SU-DHL-6 (cell line): ENCODE data around the gene DLG2.

Experiments
- H2AFZ ChIP-seq: fragments of 200-600 bp; sonication (generic); 2 replicates; pipeline ENCODE4 v1.6.1; 2014; ENCODE audit warnings: low read depth, mild to moderate bottlenecking, moderate library complexity, mixed read lengths, antibody characterized with exemption, low read length; ENCODE audit not compliant: severe bottlenecking
- H3F3A ChIP-seq: fragments of 200-600 bp; shearing (Covaris generic); 2 replicates; pipeline ENCODE4 v1.6.0; 2016; ENCODE audit warnings: antibody characterized with exemption, mild to moderate bottlenecking; ENCODE audit not compliant: insufficient read depth
- H3K27ac ChIP-seq: fragments of 200-600 bp; sonication (generic); 2 replicates; pipeline ENCODE4 v1.5.1; 2016; ENCODE audit warnings: low read depth, mild to moderate bottlenecking, low read length, moderate library complexity, mixed read lengths
- H3K27me3 ChIP-seq: fragments of 200-600 bp; sonication (generic), shearing (Covaris generic); 2 replicates; pipeline ENCODE4 v1.6.0; 2014; ENCODE audit warnings: mild to moderate bottlenecking, low read length
- H3K36me3 ChIP-seq: fragments of 200-600 bp; sonication (generic); 2 replicates; pipeline ENCODE4 v1.6.1; 2014; ENCODE audit warnings: mild to moderate bottlenecking, low read length, mixed read lengths
- H3K4me2 ChIP-seq: fragments of 300-600, 200-600 bp; shearing (Covaris generic), sonication (generic); 2 replicates; pipeline ENCODE4 v1.6.0; 2014; ENCODE audit warnings: low read length, low read depth, mild to moderate bottlenecking; ENCODE audit not compliant: poor library complexity, severe bottlenecking
- H3K4me3 ChIP-seq: fragments of 200-600 bp; sonication (generic); 2 replicates; pipeline ENCODE4 v1.5.1; 2014; ENCODE audit warnings: antibody characterized with exemption, low read length, mild to moderate bottlenecking, mixed read lengths; ENCODE audit not compliant: insufficient read depth, poor library complexity, severe bottlenecking
- H3K79me2 ChIP-seq: fragments of 200-600 bp; sonication (generic); 2 replicates; pipeline ENCODE4 v1.6.1; 2014; ENCODE audit warnings: mild to moderate bottlenecking, low read length, moderate library complexity; ENCODE audit not compliant: insufficient read depth
- H3K9ac ChIP-seq: fragments of 200-600 bp; sonication (generic); 2 replicates; pipeline ENCODE4 v1.7.0; 2014; ENCODE audit warnings: mild to moderate bottlenecking, low read length
- H3K9me2 ChIP-seq: fragments of 200-600 bp; sonication (generic); replicated peaks from 2 replicates; pipeline ENCODE4 v1.6.1; 2014; ENCODE audit warnings: low read length; ENCODE audit not compliant: insufficient read depth
- H3K9me3 ChIP-seq: fragments of 200-600 bp; sonication (generic); 2 replicates; pipeline ENCODE4 v1.6.1; 2014; ENCODE audit warnings: low read length, mixed read lengths; ENCODE audit not compliant: insufficient read depth
- H4K20me1 ChIP-seq: fragments of 200-600 bp; sonication (generic); 2 replicates; pipeline ENCODE4 v1.6.1; 2014; ENCODE audit warnings: low read depth, mild to moderate bottlenecking, antibody characterized with exemption, low read length, moderate library complexity, mixed read lengths
- EZH2phosphoT487 ChIP-seq: fragments of 200-600 bp; sonication (generic), shearing (Covaris generic); conservative IDR thresholded peaks from 2 replicates; pipeline ENCODE4 v1.6.1; 2018; ENCODE audit warnings: mild to moderate bottlenecking, antibody characterized with exemption, low read length, moderate library complexity, mixed read lengths
- TF ChIP-seq, protein P1 (sequence below): fragments of 200-600 bp; sonication (generic); IDR thresholded peaks from one replicate; pipeline ENCODE4 v1.5.1; 2017; ENCODE audit warnings: antibody characterized with exemption, mild to moderate bottlenecking, low read length, moderate library complexity; ENCODE audit not compliant: insufficient read depth, poor library complexity, severe bottlenecking

DLG2 gene

DNA sequence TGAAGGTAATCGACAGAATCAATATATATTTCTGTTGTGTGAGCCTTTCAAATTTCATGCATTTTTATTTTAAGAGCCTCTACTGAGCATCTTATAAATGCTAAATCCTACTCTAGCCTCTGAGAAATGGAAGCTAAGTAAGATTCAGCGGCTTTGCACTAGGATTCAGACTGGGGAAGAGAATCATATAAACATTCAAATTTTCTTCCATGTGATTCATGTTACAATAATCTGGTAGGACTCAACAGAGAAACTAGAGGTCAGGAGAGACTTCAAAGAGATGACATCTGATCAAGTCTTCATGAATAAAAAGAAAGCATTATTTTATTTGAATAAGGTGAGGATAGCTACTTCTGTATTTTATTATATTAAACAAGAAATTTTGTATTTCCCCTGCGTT lies 538.9 kb downstream of the DLG2 start:
- Histone ChIP-seq H3K27ac (peak overlapping the region; percentile 66; the same call in 1 of the 2 replicates), H3F3A (peaks cover 2% of the 10 kb centered on the region; the same call in 1 of the 2 replicates), H3K9me2 (no peaks in the 10 kb centered on the region), H3K36me3 (no peaks in the 10 kb centered on the region), H3K79me2 (no peaks in the 10 kb centered on the region), H2AFZ (no peak overlapping the region), H3K4me2 (peak overlapping the region; percentile 28), H3K9me3 (no peaks in the 10 kb centered on the region), H3K4me3 (no peak overlapping the region), H4K20me1 (no peaks in the 10 kb centered on the region), H3K9ac (no peak overlapping the region), H3K27me3 (no peaks in the 10 kb centered on the region)
- TF ChIP-seq EZH2phosphoT487 = no peak
- TF ChIP-seq, protein P1, sequence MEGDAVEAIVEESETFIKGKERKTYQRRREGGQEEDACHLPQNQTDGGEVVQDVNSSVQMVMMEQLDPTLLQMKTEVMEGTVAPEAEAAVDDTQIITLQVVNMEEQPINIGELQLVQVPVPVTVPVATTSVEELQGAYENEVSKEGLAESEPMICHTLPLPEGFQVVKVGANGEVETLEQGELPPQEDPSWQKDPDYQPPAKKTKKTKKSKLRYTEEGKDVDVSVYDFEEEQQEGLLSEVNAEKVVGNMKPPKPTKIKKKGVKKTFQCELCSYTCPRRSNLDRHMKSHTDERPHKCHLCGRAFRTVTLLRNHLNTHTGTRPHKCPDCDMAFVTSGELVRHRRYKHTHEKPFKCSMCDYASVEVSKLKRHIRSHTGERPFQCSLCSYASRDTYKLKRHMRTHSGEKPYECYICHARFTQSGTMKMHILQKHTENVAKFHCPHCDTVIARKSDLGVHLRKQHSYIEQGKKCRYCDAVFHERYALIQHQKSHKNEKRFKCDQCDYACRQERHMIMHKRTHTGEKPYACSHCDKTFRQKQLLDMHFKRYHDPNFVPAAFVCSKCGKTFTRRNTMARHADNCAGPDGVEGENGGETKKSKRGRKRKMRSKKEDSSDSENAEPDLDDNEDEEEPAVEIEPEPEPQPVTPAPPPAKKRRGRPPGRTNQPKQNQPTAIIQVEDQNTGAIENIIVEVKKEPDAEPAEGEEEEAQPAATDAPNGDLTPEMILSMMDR = no peak

DNA sequence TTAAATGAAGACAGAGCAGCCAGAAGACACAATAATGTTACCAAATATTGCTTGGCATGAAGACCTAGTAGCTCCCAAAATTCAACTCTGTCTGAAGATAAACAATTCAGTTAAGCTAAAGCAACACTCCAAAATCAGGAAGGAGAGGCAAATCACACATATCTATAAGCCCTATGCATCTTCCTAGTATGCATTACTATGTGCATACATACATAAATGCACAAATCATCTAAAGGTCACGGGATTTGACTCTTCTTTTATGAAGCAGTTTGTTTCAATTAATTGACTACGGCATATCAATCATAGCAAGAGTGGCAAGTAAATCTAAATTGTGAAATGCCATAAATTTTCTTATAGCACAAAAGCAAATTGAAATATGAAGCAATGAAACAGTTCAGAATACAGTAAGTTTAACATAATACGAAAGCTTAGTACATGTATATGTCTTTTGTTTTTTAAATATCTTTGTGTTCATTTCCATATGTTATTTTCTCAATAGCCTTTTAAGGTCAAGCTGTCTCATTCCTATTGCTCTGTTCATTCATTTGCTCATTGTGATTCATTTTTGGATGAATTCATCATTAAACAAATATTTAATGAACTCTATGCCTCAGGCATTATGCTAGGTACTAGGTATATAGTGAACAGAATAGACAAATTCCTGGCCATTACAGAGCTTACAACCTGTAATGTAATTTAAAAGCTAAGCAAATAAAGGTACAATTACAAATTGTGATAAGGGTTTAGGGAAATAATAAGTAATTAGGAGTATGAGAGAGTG lies 540.5 kb downstream of the DLG2 start:
- no peak overlapping the region for H3K9ac ChIP-seq
- H3K27me3 ChIP-seq = no peaks in the 10 kb centered on the region
- H3K79me2 ChIP-seq = no peaks in the 10 kb centered on the region
- peaks cover 2% of the 10 kb centered on the region; the same call in 1 of the 2 replicates for H3F3A ChIP-seq
- no peaks in the 10 kb centered on the region for H3K9me3 ChIP-seq
- H3K4me2 ChIP-seq = no peak overlapping the region
- H2AFZ ChIP-seq = no peak overlapping the region
- no peaks in the 10 kb centered on the region for H3K9me2 ChIP-seq
- H3K36me3 ChIP-seq = no peaks in the 10 kb centered on the region
- H4K20me1 ChIP-seq = no peaks in the 10 kb centered on the region
- no peak overlapping the region for H3K4me3 ChIP-seq
- TF ChIP-seq EZH2phosphoT487 = no peak
- TF ChIP-seq, protein P1 = no peak
- H3K27ac ChIP-seq = no peak overlapping the region

DNA sequence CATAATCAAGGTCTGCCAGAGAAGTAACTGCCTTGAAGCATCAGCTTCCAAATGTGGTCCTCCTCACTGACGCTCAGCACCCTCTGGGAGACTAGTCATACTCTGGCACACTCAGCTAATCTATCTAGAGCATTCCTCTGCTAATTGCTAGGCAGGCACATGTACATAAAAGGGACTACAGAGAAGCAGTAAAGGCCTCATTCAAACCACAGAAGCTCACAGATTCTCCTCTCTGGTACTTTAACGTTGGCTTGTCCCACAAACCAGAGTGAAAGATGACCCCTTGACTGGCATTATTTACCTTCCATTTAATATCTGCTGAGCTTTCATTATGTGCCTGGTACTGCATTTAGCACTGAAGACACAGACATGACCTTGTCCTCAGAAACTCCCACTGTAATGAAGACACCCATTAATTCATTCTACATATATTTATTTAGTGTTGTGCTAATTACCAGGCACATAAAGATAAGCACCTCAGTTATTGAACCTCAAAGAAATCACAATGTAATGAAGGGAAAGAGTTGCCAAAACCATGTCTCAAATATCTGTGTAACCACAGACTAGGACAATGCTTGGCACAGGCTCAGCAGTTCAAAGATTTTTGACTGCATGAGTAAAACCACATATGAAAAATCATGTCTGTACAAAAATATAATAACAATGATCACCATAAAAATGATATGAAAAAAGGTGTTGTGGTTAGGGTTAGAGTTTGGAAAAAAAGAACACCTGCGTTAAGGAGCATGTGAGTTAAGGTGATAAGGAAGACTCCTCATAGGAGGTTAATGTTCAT lies 550.4 kb downstream of the DLG2 start:
- H3K9me3 ChIP-seq = no peaks in the 10 kb centered on the region
- H2AFZ ChIP-seq = peak overlapping the region; percentile 3
- H4K20me1 ChIP-seq = no peaks in the 10 kb centered on the region
- no peaks in the 10 kb centered on the region for H3K36me3 ChIP-seq
- H3F3A ChIP-seq = no peaks in the 10 kb centered on the region
- no peaks in the 10 kb centered on the region for H3K27me3 ChIP-seq
- no peak overlapping the region for H3K9ac ChIP-seq
- H3K4me3 ChIP-seq = no peak overlapping the region
- no peaks in the 10 kb centered on the region for H3K9me2 ChIP-seq
- no peaks in the 10 kb centered on the region for H3K79me2 ChIP-seq
- no peak overlapping the region for H3K27ac ChIP-seq
- TF ChIP-seq, protein P1 = no peak
- no peak for TF ChIP-seq EZH2phosphoT487
- no peak overlapping the region for H3K4me2 ChIP-seq
